IMR-90 (cell line): ENCODE measurements around the gene ARHGAP8. TPM values are rescaled to one million over a fixed set of nuclear protein-coding genes. Genes with fewer than 3 reads are reported as not detected.
A peak's percentile ranks its signal among the peaks of the same experiment; 100 is the strongest.

Experiments used
- ATAC-seq: fragments of 200-7000 bp; cut with Tn5 transposase; 2 replicates; pipeline ENCODE4 v1.9.1; 2020; ENCODE audit warnings: low read depth, mild to moderate bottlenecking, moderate library complexity
- BruUV-seq: library from RNA; stranded (reverse); fragments of 400-500 nt; replicated peaks from 2 replicates; lab custom pipeline; 2021; lab: Mats Ljungman, UMichigan
- CTCF ChIA-PET: fragments of 300-600 bp; formaldehyde crosslinking; extraction: SDS; loops from one replicate; lab custom pipeline; 2021; ENCODE audit warnings: antibody characterized with exemption; lab: Yijun Ruan, JAX
- POLR2A ChIA-PET: fragments of 300-600 bp; sonication (Branson Sonifier 250); formaldehyde crosslinking; loops from one replicate; lab custom pipeline; 2022; ENCODE audit warnings: antibody characterized with exemption; ENCODE audit not compliant: unreplicated experiment; lab: Charles Lee
- DNase-seq: peaks from one replicate; pipeline ENCODE4 v3.0.0; 2013
- H2AFZ ChIP-seq: replicated peaks from 2 replicates; pipeline ENCODE3; 2013; ENCODE audit warnings: low read length, mild to moderate bottlenecking; ENCODE audit not compliant: poor library complexity
- H2AK5ac ChIP-seq: 2 replicates; pipeline ENCODE4 v1.6.1; 2013; ENCODE audit warnings: low read depth, low read length, inconsistent platforms
- H2AK9ac ChIP-seq: replicated peaks from 2 replicates; pipeline ENCODE3; 2013; ENCODE audit warnings: mild to moderate bottlenecking, low read depth, low read length, moderate library complexity; ENCODE audit not compliant: poor library complexity
- H2BK120ac ChIP-seq: 2 replicates; pipeline ENCODE4 v1.6.1; 2013; ENCODE audit warnings: low read depth, low read length, inconsistent platforms
- H2BK15ac ChIP-seq: 3 replicates; pipeline ENCODE4 v1.6.1; 2013; ENCODE audit warnings: low read depth, low read length, inconsistent platforms
- H2BK20ac ChIP-seq: 2 replicates; pipeline ENCODE4 v1.6.1; 2013; ENCODE audit warnings: low read depth, mild to moderate bottlenecking, inconsistent platforms, low read length, moderate library complexity
- H2BK5ac ChIP-seq: 2 replicates; pipeline ENCODE4 v1.6.1; 2013; ENCODE audit warnings: mild to moderate bottlenecking, low read depth, low read length, inconsistent platforms; ENCODE audit not compliant: poor library complexity, severe bottlenecking
- H3K14ac ChIP-seq: replicated peaks from 2 replicates; pipeline ENCODE4 v1.6.1; 2013; ENCODE audit warnings: low read depth, low read length, inconsistent platforms
- H3K18ac ChIP-seq: 2 replicates; pipeline ENCODE4 v1.6.1; 2013; ENCODE audit warnings: low read depth, low read length, control low read depth
- H3K23ac ChIP-seq: 2 replicates; pipeline ENCODE4 v1.6.1; 2013; ENCODE audit warnings: low read depth, low read length, inconsistent platforms
- H3K27ac ChIP-seq: 2 replicates; pipeline ENCODE4 v1.5.1; 2013; ENCODE audit warnings: mild to moderate bottlenecking, control low read depth, low read length; ENCODE audit not compliant: insufficient read depth
- H3K27me3 ChIP-seq: 2 replicates; pipeline ENCODE4 v1.6.1; 2013; ENCODE audit warnings: low read length; ENCODE audit not compliant: control insufficient read depth, insufficient read depth
- H3K36me3 ChIP-seq: 2 replicates; pipeline ENCODE4 v1.6.1; 2013; ENCODE audit warnings: low read length, mixed read lengths; ENCODE audit not compliant: control insufficient read depth, insufficient read depth
- H3K4ac ChIP-seq: 2 replicates; pipeline ENCODE4 v1.6.1; 2013; ENCODE audit warnings: low read depth, low read length, inconsistent platforms
- H3K4me1 ChIP-seq: 2 replicates; pipeline ENCODE4 v1.6.1; 2013; ENCODE audit warnings: low read length, mixed read lengths; ENCODE audit not compliant: control insufficient read depth, insufficient read depth
- H3K4me2 ChIP-seq: 2 replicates; pipeline ENCODE4 v1.6.1; 2013; ENCODE audit warnings: low read depth, mild to moderate bottlenecking, control low read depth, low read length, moderate library complexity
- H3K4me3 ChIP-seq: 2 replicates; pipeline ENCODE4 v1.5.1; 2013; ENCODE audit warnings: low read depth, mild to moderate bottlenecking, control low read depth, low read length, moderate library complexity; ENCODE audit not compliant: insufficient read depth
- H3K56ac ChIP-seq: 2 replicates; pipeline ENCODE4 v1.6.1; 2013; ENCODE audit warnings: low read length, inconsistent platforms; ENCODE audit not compliant: insufficient read depth; ENCODE audit errors: extremely low read depth
- H3K79me1 ChIP-seq, 2 experiments: 2 replicates each; pipeline ENCODE4 v1.6.1; 2013; ENCODE audit warnings: low read length in 2 of 2, inconsistent platforms in 1 of 2, low read depth in 1 of 2
- H3K9ac ChIP-seq: 2 replicates; pipeline ENCODE4 v1.6.1; 2013; ENCODE audit warnings: low read depth, low read length, control low read depth
- H3K9me1 ChIP-seq: 2 replicates; pipeline ENCODE4 v1.6.1; 2013; ENCODE audit warnings: low read length, inconsistent platforms; ENCODE audit not compliant: insufficient read depth
- H3K9me3 ChIP-seq: 2 replicates; pipeline ENCODE4 v1.6.1; 2013; ENCODE audit warnings: low read length; ENCODE audit not compliant: control insufficient read depth, insufficient read depth
- H4K20me1 ChIP-seq: 2 replicates; pipeline ENCODE4 v1.6.1; 2013; ENCODE audit warnings: low read length, inconsistent platforms; ENCODE audit not compliant: insufficient read depth
- H4K5ac ChIP-seq: 2 replicates; pipeline ENCODE4 v1.6.1; 2013; ENCODE audit warnings: mild to moderate bottlenecking, low read depth, low read length, control low read depth
- H4K8ac ChIP-seq, 2 experiments: 2 replicates each; pipeline ENCODE4 v1.6.1; 2013; ENCODE audit warnings: low read depth in 2 of 2, low read length in 2 of 2, control low read depth in 1 of 2, inconsistent platforms in 1 of 2
- H4K91ac ChIP-seq: 2 replicates; pipeline ENCODE4 v1.6.1; 2013; ENCODE audit warnings: low read depth, low read length, inconsistent platforms; ENCODE audit not compliant: insufficient read depth
- CEBPB ChIP-seq: IDR thresholded peaks from 2 replicates; pipeline ENCODE4 v1.6.1; 2012; ENCODE audit warnings: low read depth, low read length, improper control_type of control experiment
- CHD1 ChIP-seq: IDR thresholded peaks from 2 replicates; pipeline ENCODE4 v1.6.1; 2012; ENCODE audit warnings: low read depth, low read length, improper control_type of control experiment
- FOS ChIP-seq: fragments of 150-350 bp; IDR thresholded peaks from 2 replicates; pipeline ENCODE4 v1.6.1; 2016; ENCODE audit warnings: low read depth, low read length
- MAZ ChIP-seq: IDR thresholded peaks from 2 replicates; pipeline ENCODE4 v1.6.1; 2012; ENCODE audit warnings: low read depth, mild to moderate bottlenecking, low read length, improper control_type of control experiment, moderate library complexity, borderline replicate concordance
- MXI1 ChIP-seq: IDR thresholded peaks from 2 replicates; pipeline ENCODE4 v1.6.1; 2012; ENCODE audit warnings: low read depth, mild to moderate bottlenecking, low read length, moderate library complexity, borderline replicate concordance
- POLR2A ChIP-seq: IDR thresholded peaks from 2 replicates; pipeline ENCODE4 v1.6.1; 2012; ENCODE audit warnings: mild to moderate bottlenecking, low read depth, low read length
- RFX5 ChIP-seq: IDR thresholded peaks from 2 replicates; pipeline ENCODE4 v1.8.0; 2012; ENCODE audit warnings: low read depth, mild to moderate bottlenecking, low read length, moderate library complexity
- SMC3 ChIP-seq: fragments of 150-350 bp; IDR thresholded peaks from 2 replicates; pipeline ENCODE4 v1.6.1; 2016; ENCODE audit warnings: low read depth, mild to moderate bottlenecking, antibody characterized with exemption, low read length, moderate library complexity
- WGBS, 2 experiments: methylation state at CpG; one replicate each; pipeline versions ENCODE4 v1.1.5 to v1.1.7; 2013; ENCODE audit warnings: missing lambda C conversion rate in 2 of 2; ENCODE audit not compliant: insufficient read length in 1 of 2; ENCODE audit errors: extremely low coverage in 2 of 2; 5-methylcytosine and 5-hydroxymethylcytosine counted together
- dilution Hi-C: fragments of 300-500 bp; cut with HindIII; formaldehyde crosslinking; loops from one replicate; pipeline ENCODE4 v1.14.3; 2018; ENCODE audit warnings: low sequenced_read_pairs; ENCODE audit not compliant: unreplicated experiment
- in situ Hi-C: fragments of 300-500 bp; cut with MboI; formaldehyde crosslinking; loops from 3 replicates; pipeline ENCODE4 v1.14.3; 2019; ENCODE audit warnings: low sequenced_read_pairs, inconsistent platforms, mixed read lengths
- intact Hi-C: fragments of 100-400 bp; cut with micrococcal nuclease; formaldehyde crosslinking; loops from 2 replicates; pipeline ENCODE4 v1.10.0; 2022
- polyA plus RNA-seq, 3 experiments: library from polyadenylated mRNA; depleted of rRNA; stranded (reverse); fragments of >200 nt; gene quantifications; 2 replicates each; pipeline ENCODE4 v1.2.3, GENCODE V29; 2012; ENCODE audit warnings: low replicate concordance in 1 of 3
- total RNA-seq: library from RNA; depleted of rRNA; stranded (reverse); fragments of >200 nt; gene quantifications from 2 replicates; pipeline ENCODE4 v1.2.3, GENCODE V29; 2012
- TF ChIP-seq, protein P1 (sequence below): fragments of 150-350 bp; IDR thresholded peaks from 2 replicates; pipeline ENCODE4 v1.6.1; 2016; ENCODE audit warnings: low read depth, mild to moderate bottlenecking, low read length, moderate library complexity, borderline replicate concordance
- TF ChIP-seq, protein P2 (sequence below): conservative IDR thresholded peaks from 2 replicates; pipeline ENCODE4 v1.5.1; 2012; ENCODE audit warnings: mild to moderate bottlenecking, low read depth, low read length, improper control_type of control experiment
- TF ChIP-seq, protein P3 (sequence below): fragments of 150-350 bp; IDR thresholded peaks from 2 replicates; pipeline ENCODE4 v1.6.1; 2017; ENCODE audit warnings: mild to moderate bottlenecking, antibody characterized with exemption, low read length, low read depth

The ARHGAP8 gene
- total and polyA plus RNA-seq, 2 of the 4 experiments (the other 2 are of a cell fraction): 0.18 to 0.21 TPM

DNA sequence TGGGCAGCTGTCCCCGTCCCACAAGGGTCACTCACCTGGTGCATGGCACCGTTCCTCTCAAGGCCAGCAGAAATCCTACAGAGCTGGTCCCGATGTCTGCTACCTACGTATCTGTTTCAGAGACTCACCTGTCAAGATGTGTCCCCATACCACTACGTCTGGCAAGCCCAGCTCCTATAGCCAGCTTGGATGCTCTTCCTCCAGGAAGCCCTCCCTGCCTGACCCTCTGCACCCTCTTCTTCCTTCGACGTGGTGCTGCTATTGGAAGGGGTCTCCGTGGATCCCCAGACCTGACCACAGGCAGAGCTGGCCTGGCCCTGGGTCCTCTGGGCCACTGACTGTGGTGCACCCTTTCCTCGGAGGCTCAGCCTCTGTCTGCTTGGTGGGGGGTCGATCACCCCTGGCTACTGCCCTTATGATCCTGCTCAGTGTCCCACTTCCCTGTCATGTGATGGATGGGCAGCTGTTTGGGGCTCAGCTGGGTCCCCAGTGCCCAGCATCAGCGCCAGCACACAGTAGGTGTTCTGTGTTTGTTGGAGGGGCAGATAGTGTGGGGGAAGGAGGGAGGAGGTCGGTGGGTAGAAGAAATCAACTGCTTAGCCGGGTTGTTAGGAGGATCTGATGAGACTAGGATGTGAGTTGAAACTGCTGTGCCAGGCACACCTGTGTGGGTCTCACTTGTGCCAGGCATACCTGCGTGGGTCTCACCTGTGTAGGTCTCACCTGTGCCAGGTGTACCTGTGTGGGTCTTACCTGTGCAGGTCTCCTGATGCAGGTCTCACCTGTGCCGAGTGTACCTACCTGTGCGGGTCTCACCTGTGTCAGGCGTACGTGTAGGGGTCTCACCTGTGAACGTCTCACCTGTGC, 21.7 kb upstream of the ARHGAP8 start (continued):
- TF ChIP-seq SMC3: no peak
- TF ChIP-seq CHD1: no peak

DNA sequence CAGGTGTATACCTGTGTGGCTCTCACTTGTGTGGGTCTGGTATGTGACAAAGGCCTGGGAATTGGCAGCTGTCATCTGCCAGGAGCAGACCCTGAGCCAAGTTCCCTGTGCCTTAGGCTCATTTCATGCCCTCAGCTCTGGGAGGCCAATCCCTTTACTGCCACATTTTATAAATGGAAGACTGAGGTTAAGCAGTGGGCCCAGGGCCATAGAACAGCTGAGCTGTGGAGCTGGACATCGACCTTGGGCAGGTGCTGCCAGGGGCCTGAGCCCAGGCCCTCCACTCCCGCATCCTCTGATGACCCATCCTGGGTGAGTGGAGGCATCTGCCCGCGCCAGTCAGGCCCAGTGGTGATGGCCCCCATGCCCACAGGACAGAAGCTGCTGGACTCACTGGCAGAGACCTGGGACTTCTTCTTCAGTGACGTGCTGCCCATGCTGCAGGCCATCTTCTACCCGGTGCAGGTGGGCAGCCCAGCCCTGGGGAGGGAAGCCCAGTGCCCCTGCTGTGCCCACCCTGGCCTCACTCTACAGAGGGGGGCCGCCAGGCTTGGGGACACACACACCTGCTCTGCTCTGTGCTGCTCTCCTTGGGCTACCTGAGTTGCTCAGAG, 20.9 kb upstream of the ARHGAP8 start:
- Histone ChIP-seq H4K20me1 (peaks cover 21% of the 10 kb centered on the region), H3K9me3 (no peaks in the 10 kb centered on the region), H3K36me3 (peaks cover 23% of the 10 kb centered on the region), H4K5ac (no peak overlapping the region), H3K27ac (no peak overlapping the region), H2AK5ac (no peak overlapping the region), H2BK5ac (no peak overlapping the region), H2AK9ac (peak overlapping the region; percentile 39), H2BK15ac (no peak overlapping the region), H3K23ac (no peak overlapping the region), H3K4ac (no peak overlapping the region), H2BK20ac (no peak overlapping the region), H3K14ac (no peak overlapping the region), H4K91ac (no peak overlapping the region), H3K27me3 (no peaks in the 10 kb centered on the region), H3K9ac (no peak overlapping the region), H3K18ac (no peak overlapping the region), H3K9me1 (peaks cover 11% of the 10 kb centered on the region), H3K56ac (no peak overlapping the region), H3K4me3 (no peak overlapping the region), H3K4me2 (no peak overlapping the region), H4K8ac (no peak overlapping the region), H3K79me1 (peaks cover 4 to 10% of the 10 kb centered on the region in 2 experiments; a peak in 1 of 4 replicates), H2BK120ac (no peak overlapping the region), H2AFZ (peak overlapping the region; percentile 23), H3K4me1 (peaks cover 15% of the 10 kb centered on the region)
- POLR2A ChIA-PET: no interaction called here
- TSS peak; percentile 28 for BruUV-seq
- intact Hi-C loops (loop anchor here (5.0 kb wide), 1 partner anchor 179 kb away; no protein-coding TSS in a partner anchor), in situ Hi-C loops (no loop called here), dilution Hi-C loops (no loop called here)
- DNase-seq: no peak
- 52% methylated on average over 2 of the region's 7 CpGs; no CpG with 5 or more reads in 1 of the 2 experiments for WGBS, 2 experiments
- CTCF ChIA-PET: no interaction called here
- ATAC-seq: no peak
- TF ChIP-seq MXI1: no peak
- no peak for TF ChIP-seq POLR2A
- no peak for TF ChIP-seq CEBPB
- no peak for TF ChIP-seq FOS
- TF ChIP-seq, protein P1, sequence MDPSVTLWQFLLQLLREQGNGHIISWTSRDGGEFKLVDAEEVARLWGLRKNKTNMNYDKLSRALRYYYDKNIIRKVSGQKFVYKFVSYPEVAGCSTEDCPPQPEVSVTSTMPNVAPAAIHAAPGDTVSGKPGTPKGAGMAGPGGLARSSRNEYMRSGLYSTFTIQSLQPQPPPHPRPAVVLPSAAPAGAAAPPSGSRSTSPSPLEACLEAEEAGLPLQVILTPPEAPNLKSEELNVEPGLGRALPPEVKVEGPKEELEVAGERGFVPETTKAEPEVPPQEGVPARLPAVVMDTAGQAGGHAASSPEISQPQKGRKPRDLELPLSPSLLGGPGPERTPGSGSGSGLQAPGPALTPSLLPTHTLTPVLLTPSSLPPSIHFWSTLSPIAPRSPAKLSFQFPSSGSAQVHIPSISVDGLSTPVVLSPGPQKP: no peak
- TF ChIP-seq, protein P2, sequence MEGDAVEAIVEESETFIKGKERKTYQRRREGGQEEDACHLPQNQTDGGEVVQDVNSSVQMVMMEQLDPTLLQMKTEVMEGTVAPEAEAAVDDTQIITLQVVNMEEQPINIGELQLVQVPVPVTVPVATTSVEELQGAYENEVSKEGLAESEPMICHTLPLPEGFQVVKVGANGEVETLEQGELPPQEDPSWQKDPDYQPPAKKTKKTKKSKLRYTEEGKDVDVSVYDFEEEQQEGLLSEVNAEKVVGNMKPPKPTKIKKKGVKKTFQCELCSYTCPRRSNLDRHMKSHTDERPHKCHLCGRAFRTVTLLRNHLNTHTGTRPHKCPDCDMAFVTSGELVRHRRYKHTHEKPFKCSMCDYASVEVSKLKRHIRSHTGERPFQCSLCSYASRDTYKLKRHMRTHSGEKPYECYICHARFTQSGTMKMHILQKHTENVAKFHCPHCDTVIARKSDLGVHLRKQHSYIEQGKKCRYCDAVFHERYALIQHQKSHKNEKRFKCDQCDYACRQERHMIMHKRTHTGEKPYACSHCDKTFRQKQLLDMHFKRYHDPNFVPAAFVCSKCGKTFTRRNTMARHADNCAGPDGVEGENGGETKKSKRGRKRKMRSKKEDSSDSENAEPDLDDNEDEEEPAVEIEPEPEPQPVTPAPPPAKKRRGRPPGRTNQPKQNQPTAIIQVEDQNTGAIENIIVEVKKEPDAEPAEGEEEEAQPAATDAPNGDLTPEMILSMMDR: no peak
- no peak for TF ChIP-seq RFX5
- TF ChIP-seq, protein P3, sequence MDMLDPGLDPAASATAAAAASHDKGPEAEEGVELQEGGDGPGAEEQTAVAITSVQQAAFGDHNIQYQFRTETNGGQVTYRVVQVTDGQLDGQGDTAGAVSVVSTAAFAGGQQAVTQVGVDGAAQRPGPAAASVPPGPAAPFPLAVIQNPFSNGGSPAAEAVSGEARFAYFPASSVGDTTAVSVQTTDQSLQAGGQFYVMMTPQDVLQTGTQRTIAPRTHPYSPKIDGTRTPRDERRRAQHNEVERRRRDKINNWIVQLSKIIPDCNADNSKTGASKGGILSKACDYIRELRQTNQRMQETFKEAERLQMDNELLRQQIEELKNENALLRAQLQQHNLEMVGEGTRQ: no peak
- no peak for TF ChIP-seq MAZ
- no peak for TF ChIP-seq SMC3
